Activated T-cell treated with anti-CD3 and anti-CD28 coated beads, Interleukin-2, amount 50 U/mL, for 72 hours (primary cell): ENCODE data around the gene OLA1. TPM values are rescaled to one million over a fixed set of nuclear protein-coding genes. Genes with fewer than 3 reads are reported as not detected.

Experiments used
- ATAC-seq, 2 donors: fragments of 150-1000 bp; cut with Tn5 transposase; replicated peaks in 1 of 2; 2 replicates each; pipeline ENCODE4 v1.10.0; 2021; ENCODE audit warnings: moderate library complexity in 2 of 2, mild to moderate bottlenecking in 1 of 2
- DNase-seq, 2 donors: peaks; one replicate each; pipeline ENCODE4 v3.0.0; 2021 to 2022; ENCODE audit warnings: mixed read lengths in 1 of 2
- H3K27ac Mint-ChIP-seq: one replicate; pipeline ENCODE4 v1.8.0; 2022; ENCODE audit warnings: mild to moderate bottlenecking, moderate library complexity, mixed read lengths
- H3K27me3 Mint-ChIP-seq: one replicate; pipeline ENCODE4 v1.8.0; 2022; ENCODE audit warnings: low read depth, mixed read lengths
- H3K36me3 Mint-ChIP-seq, 2 donors: one replicate each; pipeline ENCODE4 v1.8.0; 2022; ENCODE audit warnings: mixed read lengths in 2 of 2, mild to moderate bottlenecking in 1 of 2; ENCODE audit not compliant: insufficient read depth in 2 of 2
- H3K4me1 Mint-ChIP-seq: one replicate; pipeline ENCODE4 v1.8.0; 2022; ENCODE audit warnings: low read depth, mixed read lengths
- H3K4me3 Mint-ChIP-seq, 2 donors: one replicate each; pipeline ENCODE4 v1.8.0; 2022; ENCODE audit warnings: mild to moderate bottlenecking in 2 of 2, mixed read lengths in 2 of 2, moderate library complexity in 2 of 2
- H3K9me3 Mint-ChIP-seq, 2 donors: one replicate each; pipeline ENCODE4 v1.8.0; 2022; ENCODE audit warnings: mixed read lengths in 2 of 2
- total RNA-seq, 2 donors: library from RNA; stranded (reverse); gene quantifications; one replicate each; pipeline ENCODE4 v1.2.3, GENCODE V29; 2022

OLA1 gene
- total RNA-seq, 2 donors from 2014 or later, result 89.2 to 100 TPM

GRCh38 chr2:174059178-174059883 lies 189.0 kb downstream of the OLA1 start:
- no peak for DNase-seq
- Mint-ChIP-seq H3K27ac (no peak overlapping the region), H3K36me3 (peaks cover 2 to 11% of the 10 kb centered on the region in 2 donors), H3K4me3 (no peak overlapping the region), H3K27me3 (peaks cover 19% of the 10 kb centered on the region), H3K4me1 (no peaks in the 10 kb centered on the region), H3K9me3 (peaks cover 5 to 7% of the 10 kb centered on the region in 2 donors)
- ATAC-seq, result no peak

- peaks cover 5 to 7% of the 10 kb centered on the region in 2 donors for H3K9me3 Mint-ChIP-seq
- peaks cover 2 to 11% of the 10 kb centered on the region in 2 donors for H3K36me3 Mint-ChIP-seq
- peaks cover 23% of the 10 kb centered on the region for H3K27me3 Mint-ChIP-seq
- no peak for DNase-seq
- ATAC-seq, result no peak
- no peak overlapping the region for H3K4me3 Mint-ChIP-seq
- H3K4me1 Mint-ChIP-seq, result no peaks in the 10 kb centered on the region
- H3K27ac Mint-ChIP-seq, result no peak overlapping the region
Observed at GRCh38 chr2:174058456-174058855, 189.9 kb downstream of the OLA1 start.

- H3K9me3 Mint-ChIP-seq, result peaks cover 5 to 7% of the 10 kb centered on the region in 2 donors
- H3K36me3 Mint-ChIP-seq, result peaks cover 2 to 11% of the 10 kb centered on the region in 2 donors
- ATAC-seq (no peak), DNase-seq (no peak)
- H3K4me3 Mint-ChIP-seq, result no peak overlapping the region
- H3K27ac Mint-ChIP-seq, result no peak overlapping the region
- no peaks in the 10 kb centered on the region for H3K4me1 Mint-ChIP-seq
- peaks cover 27% of the 10 kb centered on the region for H3K27me3 Mint-ChIP-seq
Observed at GRCh38 chr2:174058026-174058425, 190.3 kb downstream of the OLA1 start.

- peaks cover 5 to 7% of the 10 kb centered on the region in 2 donors for H3K9me3 Mint-ChIP-seq
- no peak for DNase-seq
- no peak overlapping the region for H3K4me3 Mint-ChIP-seq
- H3K36me3 Mint-ChIP-seq, result peaks cover 2 to 11% of the 10 kb centered on the region in 2 donors
- no peak for ATAC-seq
- H3K27me3 Mint-ChIP-seq, result peaks cover 20% of the 10 kb centered on the region
- H3K4me1 Mint-ChIP-seq, result no peaks in the 10 kb centered on the region
- no peak overlapping the region for H3K27ac Mint-ChIP-seq
Observed at GRCh38 chr2:174054926-174055325, 193.4 kb downstream of the OLA1 start.

DNA sequence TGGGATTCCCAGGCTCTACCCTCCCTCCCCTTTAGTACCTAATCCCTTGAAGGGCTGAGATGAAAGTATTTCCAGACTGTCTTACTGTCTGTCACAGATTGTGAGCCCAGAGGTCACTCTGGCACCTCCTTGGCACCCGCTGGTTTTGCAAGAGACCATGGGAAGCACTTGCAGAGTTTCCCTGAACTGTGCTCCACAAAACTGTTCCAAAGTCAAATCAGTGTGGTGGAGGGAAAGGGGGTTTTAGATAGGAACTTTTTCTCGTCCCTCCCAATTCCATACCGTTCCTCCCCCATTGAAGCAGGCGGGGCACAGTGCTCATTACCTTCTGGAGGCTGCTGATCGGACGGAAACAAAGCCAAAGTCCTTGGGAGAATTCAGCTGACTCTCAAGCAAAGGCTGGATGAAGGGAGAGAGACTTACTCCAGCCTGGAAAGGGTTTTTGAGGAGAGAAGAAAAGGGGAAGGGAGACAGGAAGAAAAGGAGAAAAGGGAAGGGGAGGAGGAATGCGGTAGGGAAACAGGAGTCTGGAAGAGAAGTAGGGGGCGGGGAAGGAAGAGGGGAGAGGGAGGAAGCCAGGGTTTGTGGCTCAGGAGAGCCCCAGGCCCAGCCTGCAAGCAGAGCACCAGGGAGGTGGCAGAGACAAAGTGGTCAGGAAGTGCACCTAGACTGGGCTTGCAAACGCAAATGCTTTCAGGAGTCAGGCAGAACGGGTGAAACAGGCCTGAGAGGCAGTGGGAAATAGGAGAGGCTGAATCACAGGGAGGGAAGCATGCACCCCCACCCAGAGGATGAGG lies 194.8 kb downstream of the OLA1 start:
- H3K9me3 Mint-ChIP-seq, result no peaks in the 10 kb centered on the region
- no peak for ATAC-seq
- H3K27me3 Mint-ChIP-seq, result peaks cover 19% of the 10 kb centered on the region
- no peak overlapping the region for H3K4me3 Mint-ChIP-seq
- no peak for DNase-seq
- no peaks in the 10 kb centered on the region for H3K4me1 Mint-ChIP-seq
- no peak overlapping the region for H3K27ac Mint-ChIP-seq
- H3K36me3 Mint-ChIP-seq, result peaks cover 0 to 4% of the 10 kb centered on the region in 2 donors

DNA sequence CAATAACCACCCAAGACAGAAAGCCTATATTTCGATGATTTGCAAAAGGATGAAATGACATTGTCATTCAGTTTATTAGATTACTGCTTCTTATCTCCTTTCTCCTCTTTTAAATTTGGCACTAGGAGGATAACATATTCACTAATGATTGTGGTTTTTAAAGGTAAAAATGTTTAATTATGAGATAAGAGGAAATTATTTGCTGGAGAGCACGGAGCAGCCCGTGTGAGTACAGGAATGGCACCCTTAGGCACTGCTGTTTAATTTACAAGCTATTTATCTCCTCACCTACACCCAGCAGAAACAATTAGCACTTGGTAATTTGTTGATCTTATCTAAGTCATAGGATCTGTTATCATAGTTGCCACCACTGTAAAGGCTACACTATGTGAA lies 195.8 kb downstream of the OLA1 start:
- Mint-ChIP-seq H3K36me3 (no peaks in the 10 kb centered on the region), H3K27ac (no peak overlapping the region), H3K4me1 (no peaks in the 10 kb centered on the region), H3K9me3 (no peaks in the 10 kb centered on the region), H3K4me3 (no peak overlapping the region), H3K27me3 (peaks cover 19% of the 10 kb centered on the region)
- ATAC-seq, result no peak
- DNase-seq, result no peak

- no peak overlapping the region for H3K27ac Mint-ChIP-seq
Observed at GRCh38 chr2:174051741-174052583, 196.4 kb downstream of the OLA1 start.

GRCh38 chr2:174051068-174051467 lies 197.3 kb downstream of the OLA1 start:
- no peaks in the 10 kb centered on the region for H3K36me3 Mint-ChIP-seq
- ATAC-seq (no peak), DNase-seq (no peak)
- H3K9me3 Mint-ChIP-seq, result no peaks in the 10 kb centered on the region
- H3K27ac Mint-ChIP-seq, result no peak overlapping the region
- no peak overlapping the region for H3K4me3 Mint-ChIP-seq
- no peaks in the 10 kb centered on the region for H3K4me1 Mint-ChIP-seq
- H3K27me3 Mint-ChIP-seq, result peaks cover 19% of the 10 kb centered on the region

More at GRCh38 chr2:174051741-174052583, 196.4 kb downstream of the OLA1 start:
- no peaks in the 10 kb centered on the region for H3K36me3 Mint-ChIP-seq
- no peaks in the 10 kb centered on the region for H3K9me3 Mint-ChIP-seq
- no peak for DNase-seq
- H3K27me3 Mint-ChIP-seq, result peaks cover 19% of the 10 kb centered on the region
- H3K4me3 Mint-ChIP-seq, result no peak overlapping the region
- no peaks in the 10 kb centered on the region for H3K4me1 Mint-ChIP-seq
- ATAC-seq, result no peak

DNA sequence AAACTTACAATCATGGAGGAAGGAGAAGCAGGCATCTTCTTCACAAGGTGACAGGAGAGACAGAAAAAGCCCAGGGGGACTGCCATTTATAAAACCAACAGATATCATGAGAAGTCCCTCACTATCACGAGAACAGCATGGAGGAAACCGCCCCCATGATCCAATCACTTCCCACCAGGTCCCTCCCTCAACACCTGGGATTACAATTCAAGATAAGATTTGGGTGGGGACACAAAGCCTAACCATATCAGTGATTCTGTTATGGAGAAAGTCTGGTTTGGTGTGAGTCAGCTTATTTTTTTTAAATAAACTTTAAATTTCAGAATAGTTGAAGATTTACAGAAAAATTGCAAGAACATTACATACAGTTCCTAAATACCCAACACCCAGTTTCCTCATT lies 198.4 kb downstream of the OLA1 start:
- DNase-seq (no peak), ATAC-seq (no peak)
- Mint-ChIP-seq H3K4me3 (no peak overlapping the region), H3K36me3 (no peaks in the 10 kb centered on the region), H3K27me3 (peaks cover 19% of the 10 kb centered on the region), H3K9me3 (no peaks in the 10 kb centered on the region), H3K27ac (no peak overlapping the region), H3K4me1 (no peaks in the 10 kb centered on the region)

DNA sequence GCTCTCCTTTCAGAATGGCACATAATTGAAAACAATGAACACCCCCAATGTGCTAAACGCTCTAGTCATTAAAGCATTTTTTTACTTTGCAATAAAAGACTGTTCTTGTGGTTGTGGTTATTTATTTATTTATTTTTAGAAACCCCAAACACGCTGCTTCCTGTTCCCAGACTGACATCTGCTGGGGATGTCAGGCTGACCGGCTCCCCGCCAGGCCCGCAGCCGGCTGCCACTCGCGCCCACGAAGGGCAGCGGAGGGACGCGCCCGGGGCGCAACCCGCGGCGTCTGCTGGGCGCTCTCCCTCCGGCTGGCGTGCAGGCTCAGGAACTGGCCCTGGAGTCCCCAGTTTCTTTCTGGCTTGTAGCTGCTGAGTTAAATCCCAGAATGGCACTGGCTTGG lies 200.1 kb downstream of the OLA1 start:
- Mint-ChIP-seq H3K36me3 (no peaks in the 10 kb centered on the region), H3K27ac (no peak overlapping the region), H3K9me3 (no peaks in the 10 kb centered on the region), H3K27me3 (peaks cover 13% of the 10 kb centered on the region), H3K4me1 (no peaks in the 10 kb centered on the region), H3K4me3 (no peak overlapping the region)
- DNase-seq, result no peak
- ATAC-seq, result no peak

- DNase-seq, result no peak
Observed at GRCh38 chr2:174047746-174048145, 200.6 kb downstream of the OLA1 start.

DNA sequence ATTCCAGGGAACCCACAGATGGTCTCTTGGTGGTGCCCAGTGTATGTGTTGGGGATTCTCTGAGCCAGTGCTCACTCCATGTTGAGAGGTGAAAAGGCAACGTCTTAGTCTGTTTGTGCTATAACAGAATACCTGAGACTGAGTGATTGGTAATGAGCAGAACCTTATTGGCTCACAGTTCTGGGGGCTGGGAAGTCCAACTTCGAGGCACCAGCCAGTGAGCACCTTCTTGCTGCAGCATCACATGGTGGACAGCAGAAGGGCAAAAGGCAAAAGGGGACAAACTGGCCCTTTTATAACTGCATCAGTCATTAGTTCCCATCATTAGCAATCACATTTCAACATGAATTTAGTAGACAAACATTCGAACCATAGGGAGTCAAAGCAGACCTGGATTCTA lies 202.2 kb downstream of the OLA1 start:
- ATAC-seq (no peak), DNase-seq (no peak)
- H3K27me3 Mint-ChIP-seq, result peaks cover 6% of the 10 kb centered on the region
- no peaks in the 10 kb centered on the region for H3K36me3 Mint-ChIP-seq
- H3K4me3 Mint-ChIP-seq, result no peak overlapping the region
- H3K4me1 Mint-ChIP-seq, result no peaks in the 10 kb centered on the region
- H3K27ac Mint-ChIP-seq, result no peak overlapping the region
- H3K9me3 Mint-ChIP-seq, result no peaks in the 10 kb centered on the region

More at GRCh38 chr2:174047746-174048145, 200.6 kb downstream of the OLA1 start:
- Mint-ChIP-seq H3K4me3 (no peak overlapping the region), H3K36me3 (no peaks in the 10 kb centered on the region), H3K9me3 (no peaks in the 10 kb centered on the region), H3K27ac (no peak overlapping the region), H3K4me1 (no peaks in the 10 kb centered on the region), H3K27me3 (peaks cover 8% of the 10 kb centered on the region)
- no peak for ATAC-seq

GRCh38 chr2:174044556-174044955 lies 203.8 kb downstream of the OLA1 start:
- H3K4me3 Mint-ChIP-seq, result no peak overlapping the region

More at GRCh38 chr2:174044556-174044955, 203.8 kb downstream of the OLA1 start:
- no peak overlapping the region for H3K27ac Mint-ChIP-seq
- peaks cover 9% of the 10 kb centered on the region for H3K4me1 Mint-ChIP-seq
- no peaks in the 10 kb centered on the region for H3K9me3 Mint-ChIP-seq
- H3K27me3 Mint-ChIP-seq, result peaks cover 5% of the 10 kb centered on the region
- ATAC-seq (no peak), DNase-seq (no peak)
- H3K36me3 Mint-ChIP-seq, result no peaks in the 10 kb centered on the region
